Measurements from ENCODE around the gene KLRB1.
"Not testable (repeated sequence)": the region's sequence is repeated elsewhere in the genome, so short reads cannot be mapped to it uniquely, and the experiment has no call there.

DNA sequence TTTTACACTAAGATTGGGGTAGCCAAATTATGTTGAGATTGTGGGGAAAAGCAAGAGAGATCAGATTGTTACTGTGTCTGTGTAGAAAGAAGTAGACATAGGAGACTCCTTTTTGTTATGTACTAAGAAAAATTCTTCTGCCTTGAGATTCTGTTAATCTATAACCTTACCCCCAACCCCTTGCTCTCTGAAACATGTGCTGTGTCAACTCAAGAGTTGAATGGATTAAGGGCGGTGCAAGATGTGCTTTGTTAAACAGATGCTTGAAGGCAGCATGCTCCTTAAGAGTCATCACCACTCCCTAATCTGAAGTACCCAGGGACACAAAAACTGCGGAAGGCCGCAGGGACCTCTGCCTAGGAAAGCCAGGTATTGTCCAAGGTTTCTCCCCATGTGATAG is 7.3 kb downstream of the KLRB1 start:
- TF ChIP-seq REST (IDR thresholded peaks at IDR 0.05; ENCODE audit: insufficient read depth in 1 of 2, low read depth in 2 of 2, low read length in 1 of 2); SIN3A (IDR thresholded peaks at IDR 0.05; ENCODE audit: borderline replicate concordance, insufficient read depth, low read depth, low read length): not testable (repeated sequence)

Data from Panc1 (cell line).